GM12873 (cell line): Measurements from ENCODE around the gene TNFAIP8L1.

Source experiments
- TF ChIP-seq, protein P1 (sequence below): IDR thresholded peaks from 2 replicates; pipeline ENCODE4 v1.5.1; 2012; ENCODE audit warnings: low read depth, mild to moderate bottlenecking, moderate library complexity, low read length, control low read depth; ENCODE audit not compliant: insufficient read depth; ENCODE audit errors: missing control alignments

The TNFAIP8L1 gene

DNA sequence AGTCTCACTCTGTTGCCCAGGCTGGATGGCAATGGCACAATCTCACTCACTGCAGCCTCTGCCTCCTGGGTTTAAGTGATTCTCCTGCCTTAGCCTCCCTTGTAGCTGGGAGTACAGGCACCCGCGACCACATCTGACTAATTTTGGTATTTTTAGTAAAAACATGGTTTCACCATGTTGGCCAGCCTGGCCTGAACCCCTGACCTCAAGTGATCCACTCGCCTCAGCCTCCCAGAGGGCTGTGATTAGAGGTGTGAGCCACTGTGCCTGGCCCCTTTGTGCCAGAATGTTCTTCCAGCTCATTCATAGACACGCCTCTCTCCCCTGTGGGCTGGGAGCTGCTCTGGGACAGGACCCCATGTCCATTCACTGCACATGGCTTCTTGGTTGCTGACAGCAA lies 21.7 kb downstream of the TNFAIP8L1 start:
- TF ChIP-seq, protein P1, sequence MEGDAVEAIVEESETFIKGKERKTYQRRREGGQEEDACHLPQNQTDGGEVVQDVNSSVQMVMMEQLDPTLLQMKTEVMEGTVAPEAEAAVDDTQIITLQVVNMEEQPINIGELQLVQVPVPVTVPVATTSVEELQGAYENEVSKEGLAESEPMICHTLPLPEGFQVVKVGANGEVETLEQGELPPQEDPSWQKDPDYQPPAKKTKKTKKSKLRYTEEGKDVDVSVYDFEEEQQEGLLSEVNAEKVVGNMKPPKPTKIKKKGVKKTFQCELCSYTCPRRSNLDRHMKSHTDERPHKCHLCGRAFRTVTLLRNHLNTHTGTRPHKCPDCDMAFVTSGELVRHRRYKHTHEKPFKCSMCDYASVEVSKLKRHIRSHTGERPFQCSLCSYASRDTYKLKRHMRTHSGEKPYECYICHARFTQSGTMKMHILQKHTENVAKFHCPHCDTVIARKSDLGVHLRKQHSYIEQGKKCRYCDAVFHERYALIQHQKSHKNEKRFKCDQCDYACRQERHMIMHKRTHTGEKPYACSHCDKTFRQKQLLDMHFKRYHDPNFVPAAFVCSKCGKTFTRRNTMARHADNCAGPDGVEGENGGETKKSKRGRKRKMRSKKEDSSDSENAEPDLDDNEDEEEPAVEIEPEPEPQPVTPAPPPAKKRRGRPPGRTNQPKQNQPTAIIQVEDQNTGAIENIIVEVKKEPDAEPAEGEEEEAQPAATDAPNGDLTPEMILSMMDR: no peak

GRCh38 chr19:4662020-4662695 lies 22.8 kb downstream of the TNFAIP8L1 start:
- TF ChIP-seq, protein P1: no peak

- TF ChIP-seq, protein P1: no peak
These were observed 23.5 kb downstream of the TNFAIP8L1 start for GRCh38 chr19:4662812-4663211.

DNA sequence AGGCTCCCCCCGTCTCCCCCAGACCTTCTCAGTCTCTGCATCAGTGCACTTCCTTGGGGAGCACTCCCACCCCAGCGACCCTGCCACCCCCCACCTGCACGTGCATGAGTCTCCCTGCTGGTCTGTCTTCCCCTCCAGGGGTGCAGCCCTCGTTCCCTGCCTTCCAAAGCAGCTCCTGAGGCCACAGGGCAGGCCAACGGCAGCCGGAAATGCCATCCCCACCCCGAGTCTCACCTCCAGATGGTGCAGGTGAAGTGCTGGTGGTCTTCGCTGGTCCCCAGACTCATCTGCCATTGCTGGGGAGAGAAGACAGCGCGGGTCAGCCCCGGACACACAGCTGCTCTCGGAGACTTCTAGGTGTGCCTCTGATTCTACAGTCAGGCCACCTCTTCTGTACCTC lies 25.3 kb downstream of the TNFAIP8L1 start:
- TF ChIP-seq, protein P1: no peak

GRCh38 chr19:4669723-4670480 lies 30.6 kb downstream of the TNFAIP8L1 start, which contains the start of gene MYDGF:
Gene MYDGF, minus strand, starts transcription at chr19:4670342. Its CDS starts 8 bp downstream, at chr19:4670334.
- TF ChIP-seq, protein P1: no peak

GRCh38 chr19:4671185-4671851 lies 32.0 kb downstream of the TNFAIP8L1 start:
- TF ChIP-seq, protein P1: no peak

DNA sequence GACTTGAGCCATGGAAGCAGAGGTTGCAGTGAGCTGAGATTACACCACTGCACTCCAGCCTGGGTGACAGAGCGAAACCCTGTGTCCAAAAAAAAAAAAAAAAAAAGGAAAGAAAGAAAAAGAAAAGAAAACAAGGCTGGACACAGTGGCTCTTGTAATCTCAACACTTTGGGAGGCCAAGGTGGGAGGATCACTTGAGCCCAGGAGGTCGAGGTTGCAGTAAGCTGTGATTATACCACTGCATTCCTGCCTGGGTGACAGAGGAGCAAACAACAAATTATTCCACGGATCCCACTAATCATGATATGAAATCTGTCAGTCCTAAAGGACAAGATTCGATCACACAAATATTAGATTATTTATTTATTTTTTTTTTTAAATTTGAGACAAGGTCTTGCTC lies 33.9 kb downstream of the TNFAIP8L1 start:
- TF ChIP-seq, protein P1: no peak
